ENCODE data around the gene SLAIN1.
A peak's percentile ranks its signal among the peaks of the same experiment; 100 is the strongest.
"Not testable (repeated sequence)": the region's sequence is repeated elsewhere in the genome, so short reads cannot be mapped to it uniquely, and the experiment has no call there.

Gene SLAIN1

DNA sequence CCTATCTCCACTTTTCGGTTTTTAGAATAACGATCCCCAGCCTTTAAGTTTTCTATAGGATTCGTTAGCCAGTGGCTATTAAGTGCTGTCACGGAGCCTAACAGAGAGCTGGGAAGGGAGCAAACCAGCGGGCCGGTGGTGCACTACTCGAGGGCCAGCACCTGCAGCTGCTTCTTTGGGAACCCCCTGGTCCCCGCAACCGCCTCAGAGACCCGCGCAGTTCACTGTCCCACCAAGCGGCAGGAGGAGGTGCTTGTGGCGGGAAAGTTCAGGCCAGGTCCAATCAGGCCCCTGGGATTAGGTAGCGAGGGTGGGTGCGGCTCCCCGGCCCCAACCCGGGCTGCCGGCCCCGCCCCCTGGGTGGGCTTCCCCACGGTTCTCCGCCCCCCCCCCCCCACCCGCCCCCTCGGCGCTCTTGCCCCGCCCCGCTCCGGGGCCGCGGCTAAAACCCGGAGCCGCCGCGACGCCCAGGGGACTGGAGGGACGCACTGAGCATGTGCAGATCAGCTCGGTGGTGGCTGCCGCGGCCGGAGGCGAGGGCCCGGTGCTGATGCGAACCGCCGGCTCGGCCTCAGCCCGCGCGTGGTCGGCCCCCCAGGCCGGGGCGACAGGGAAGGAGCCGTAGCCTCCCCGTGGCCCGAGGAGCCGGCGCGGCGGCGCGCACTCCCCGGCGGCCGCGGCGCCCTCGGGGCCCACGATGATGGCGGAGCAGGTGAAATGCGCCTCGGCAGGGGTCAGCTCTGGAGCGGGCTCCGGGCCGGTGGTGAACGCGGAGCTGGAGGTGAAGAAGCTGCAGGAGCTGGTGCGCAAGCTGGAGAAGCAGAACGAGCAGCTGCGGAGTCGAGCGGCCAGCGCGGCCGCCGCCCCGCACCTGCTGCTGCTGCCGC lies at the start of gene SLAIN1:
Gene SLAIN1 (plus strand): TSS at position 471 of the 887 bp plus-strand sequence. CDS start 227 bp downstream, at position 698.
- no peaks in the 10 kb centered on the region for H3K27me3 Mint-ChIP-seq

DNA sequence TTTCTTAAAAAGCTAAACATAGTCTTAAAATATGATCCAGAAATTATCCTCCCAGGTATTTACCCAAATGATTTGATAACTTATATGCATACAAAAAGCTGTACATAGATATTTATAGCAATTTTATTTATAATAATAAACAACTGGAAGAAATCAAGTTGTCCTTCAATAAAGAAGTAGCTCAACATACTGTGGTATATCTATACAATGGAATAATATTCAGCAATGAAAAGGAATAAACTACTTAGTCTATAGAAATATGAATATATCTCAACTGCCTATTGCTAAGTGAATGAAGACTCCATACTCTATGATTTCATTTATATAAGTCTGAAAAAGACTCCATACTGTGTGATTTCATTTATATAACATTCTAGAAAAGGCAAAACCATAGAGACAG lies 47.1 kb upstream of the SLAIN1 start:
- Mint-ChIP-seq H3K27ac (no peak overlapping the region), H3K27me3 (peaks cover 2% of the 10 kb centered on the region), H3K4me1 (ENCODE audit: low read depth) (no peaks in the 10 kb centered on the region), H3K4me3 (no peak overlapping the region), H3K36me3 (peaks cover 5% of the 10 kb centered on the region), H3K9me3 (ENCODE audit: low read depth) (peaks cover 8% of the 10 kb centered on the region)

More for the DNA sequence above, at the start of gene SLAIN1:
- H3K9me3 Mint-ChIP-seq (ENCODE audit: low read depth), result no peaks in the 10 kb centered on the region
- peak within 1 kb of the TSS; percentile 99 for H3K4me3 Mint-ChIP-seq
- peak within 1 kb of the TSS; percentile 46 for H3K27ac Mint-ChIP-seq
- no peaks in the 10 kb centered on the region for H3K36me3 Mint-ChIP-seq
- peaks cover 44% of the 10 kb centered on the region for H3K4me1 Mint-ChIP-seq (ENCODE audit: low read depth)

DNA sequence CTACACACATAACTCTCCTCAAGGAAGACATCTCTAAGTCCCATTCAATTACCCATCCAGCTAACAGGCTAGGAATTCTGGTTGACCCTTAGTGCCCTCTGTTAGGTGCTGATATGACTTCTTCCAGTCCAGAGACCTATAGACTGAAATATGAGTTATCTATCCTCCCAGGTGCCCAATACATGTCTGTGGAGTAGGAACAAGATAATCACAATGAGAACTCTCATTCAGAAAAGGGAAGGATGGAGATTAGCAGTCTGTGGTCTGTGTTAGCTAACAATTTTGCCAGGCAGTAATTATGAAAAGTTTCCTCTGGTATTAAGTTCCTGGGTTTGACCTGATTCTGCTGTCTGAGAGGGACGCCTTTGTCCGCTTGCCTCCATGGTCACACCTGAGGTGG lies 44.2 kb upstream of the SLAIN1 start:
- H3K36me3 Mint-ChIP-seq, result peaks cover 5% of the 10 kb centered on the region
- H3K9me3 Mint-ChIP-seq (ENCODE audit: low read depth), result peaks cover 8% of the 10 kb centered on the region
- no peak overlapping the region for H3K4me3 Mint-ChIP-seq
- H3K27me3 Mint-ChIP-seq, result peaks cover 2% of the 10 kb centered on the region
- no peaks in the 10 kb centered on the region for H3K4me1 Mint-ChIP-seq (ENCODE audit: low read depth)
- H3K27ac Mint-ChIP-seq, result no peak overlapping the region

DNA sequence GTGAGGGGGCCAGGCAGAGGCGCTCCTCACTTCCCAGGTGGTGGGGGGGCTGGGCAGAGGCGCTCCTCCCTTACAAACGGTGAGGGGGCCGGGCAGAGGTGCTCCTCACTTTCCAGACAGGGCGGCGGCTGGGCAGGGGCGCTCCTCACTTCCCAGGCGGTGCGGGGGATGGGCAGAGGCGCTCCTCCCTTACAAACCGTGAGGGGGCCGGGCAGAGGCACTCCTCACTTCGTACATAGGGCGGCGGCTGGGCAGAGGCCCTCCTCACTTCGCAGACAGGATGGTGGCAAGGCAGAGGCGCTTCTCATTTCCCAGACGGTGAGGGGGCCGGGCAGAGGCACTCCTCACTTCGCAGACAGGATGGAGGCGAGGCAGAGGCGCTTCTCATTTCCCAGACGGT lies 37.5 kb upstream of the SLAIN1 start:
- not testable (repeated sequence) for H3K27me3 Mint-ChIP-seq; H3K27ac Mint-ChIP-seq; H3K4me1 Mint-ChIP-seq (ENCODE audit: low read depth); H3K36me3 Mint-ChIP-seq; H3K9me3 Mint-ChIP-seq (ENCODE audit: low read depth); H3K4me3 Mint-ChIP-seq

DNA sequence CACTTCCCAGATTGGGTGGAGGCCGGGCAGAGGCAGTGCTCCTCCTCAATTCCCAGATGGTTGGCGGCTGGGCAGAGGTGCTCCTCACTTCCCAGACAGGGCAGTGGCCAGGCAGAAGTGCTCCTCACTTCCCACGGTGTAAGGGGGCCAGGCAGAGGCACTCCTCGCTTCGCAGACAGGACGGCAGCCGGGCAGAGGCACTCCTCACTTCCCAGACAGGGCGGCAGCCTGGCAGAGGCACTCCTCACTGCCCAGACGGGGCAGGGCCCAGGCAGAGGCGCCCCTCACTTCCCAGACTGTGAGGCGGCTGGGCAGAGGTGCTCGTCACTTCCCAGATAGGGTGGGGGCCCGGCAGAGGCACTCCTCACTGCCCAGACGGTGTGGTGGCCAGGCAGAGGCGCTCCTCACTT lies 36.6 kb upstream of the SLAIN1 start:
- Mint-ChIP-seq H3K36me3 (no peaks in the 10 kb centered on the region), H3K4me1 (ENCODE audit: low read depth) (no peaks in the 10 kb centered on the region), H3K27me3 (no peaks in the 10 kb centered on the region), H3K9me3 (ENCODE audit: low read depth) (no peaks in the 10 kb centered on the region), H3K27ac (no peak overlapping the region), H3K4me3 (no peak overlapping the region)

DNA sequence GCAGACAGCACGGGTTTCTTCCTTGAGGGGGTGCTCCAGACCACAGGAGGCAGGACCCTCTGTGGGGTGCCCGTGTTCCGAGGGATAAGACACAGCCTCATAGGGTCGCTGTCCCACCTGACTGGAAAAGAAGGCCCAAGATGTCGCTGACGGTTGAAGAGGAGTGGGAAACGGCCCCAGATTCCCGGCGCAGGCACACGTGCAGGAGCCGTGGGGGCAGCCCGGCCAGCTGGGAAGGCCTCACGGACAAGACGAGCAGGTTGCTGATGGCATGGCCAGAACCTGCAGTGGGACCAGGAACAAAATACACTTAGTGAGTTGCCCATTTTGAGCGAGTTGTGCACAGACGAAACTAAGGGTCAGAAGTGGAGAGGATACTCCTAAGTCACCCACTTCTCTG lies 35.2 kb upstream of the SLAIN1 start:
- not testable (repeated sequence) for H3K27ac Mint-ChIP-seq; H3K4me3 Mint-ChIP-seq; H3K9me3 Mint-ChIP-seq (ENCODE audit: low read depth); H3K4me1 Mint-ChIP-seq (ENCODE audit: low read depth); H3K27me3 Mint-ChIP-seq; H3K36me3 Mint-ChIP-seq

DNA sequence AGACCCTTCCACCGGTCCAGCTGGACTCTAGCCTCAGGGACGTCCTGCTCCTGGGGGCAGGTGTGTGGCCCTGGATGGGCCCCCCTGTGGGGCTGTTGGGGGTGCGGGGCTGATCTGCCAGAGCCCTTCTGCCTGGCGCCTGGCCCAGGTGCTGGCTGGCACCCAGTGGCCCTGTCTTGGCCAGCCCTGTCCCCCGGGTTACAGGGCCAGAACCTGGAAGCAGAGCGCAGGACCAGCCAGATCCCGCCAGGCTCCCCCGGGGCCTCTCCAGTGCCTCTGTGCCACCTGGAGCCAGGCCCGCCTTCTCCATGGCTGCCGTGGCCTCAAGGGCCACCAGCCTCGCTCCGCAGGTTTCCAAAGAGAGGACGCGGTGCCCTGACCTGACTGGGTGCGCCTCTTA lies 34.7 kb upstream of the SLAIN1 start:
- H3K4me1 Mint-ChIP-seq (ENCODE audit: low read depth); H3K27me3 Mint-ChIP-seq; H3K36me3 Mint-ChIP-seq; H3K9me3 Mint-ChIP-seq (ENCODE audit: low read depth); H3K4me3 Mint-ChIP-seq; H3K27ac Mint-ChIP-seq: not testable (repeated sequence)

DNA sequence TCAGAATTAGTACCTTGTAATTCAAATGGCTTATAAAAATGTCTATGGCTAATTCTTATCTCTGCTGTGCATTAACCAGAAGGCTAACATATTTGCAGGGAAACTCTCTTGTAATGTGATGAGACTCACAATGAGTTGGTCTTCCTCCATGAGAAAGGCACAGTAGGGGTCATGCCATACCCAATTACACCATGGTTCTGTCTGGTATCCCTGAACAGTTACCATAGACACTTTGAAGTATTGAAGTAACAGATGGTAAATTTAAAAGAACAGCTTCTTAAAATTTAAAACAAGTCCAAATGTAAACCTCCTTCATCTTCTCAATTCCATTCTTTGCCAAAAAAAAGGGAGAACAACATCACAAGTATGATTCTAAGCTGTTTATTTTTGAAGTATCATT lies 22.6 kb upstream of the SLAIN1 start:
- no peaks in the 10 kb centered on the region for H3K36me3 Mint-ChIP-seq
- no peaks in the 10 kb centered on the region for H3K4me1 Mint-ChIP-seq (ENCODE audit: low read depth)
- H3K9me3 Mint-ChIP-seq (ENCODE audit: low read depth), result no peaks in the 10 kb centered on the region
- no peak overlapping the region for H3K27ac Mint-ChIP-seq
- no peak overlapping the region for H3K4me3 Mint-ChIP-seq
- H3K27me3 Mint-ChIP-seq, result peaks cover 25% of the 10 kb centered on the region

DNA sequence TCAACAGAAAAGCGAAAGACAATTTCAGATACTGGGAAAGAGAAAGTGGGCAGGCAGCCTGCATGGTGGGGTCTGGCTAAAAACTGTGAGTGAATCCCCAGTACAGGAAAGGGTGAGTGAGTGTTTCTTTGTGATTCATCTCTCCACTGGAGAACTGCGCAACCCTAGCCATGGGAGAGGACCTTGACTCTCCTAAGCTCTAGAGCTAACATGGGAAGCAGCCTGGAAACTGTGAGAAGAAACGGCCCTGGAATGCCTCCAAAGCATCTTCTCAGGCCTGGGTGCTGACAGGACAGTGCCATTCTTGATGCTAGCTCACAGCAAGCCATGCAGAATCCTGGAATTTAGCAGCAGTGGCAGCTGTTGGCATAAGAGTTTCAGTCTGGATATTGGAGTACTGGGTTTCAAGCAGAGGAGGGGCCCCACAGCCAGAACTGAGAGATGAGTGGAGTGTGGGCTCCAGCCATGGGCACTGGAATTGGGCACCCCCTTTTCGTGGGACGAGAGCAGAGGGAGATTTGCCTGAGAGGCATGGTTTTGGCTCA lies 18.7 kb upstream of the SLAIN1 start:
- no peaks in the 10 kb centered on the region for H3K4me1 Mint-ChIP-seq (ENCODE audit: low read depth)
- no peak overlapping the region for H3K27ac Mint-ChIP-seq
- peaks cover 15% of the 10 kb centered on the region for H3K27me3 Mint-ChIP-seq
- H3K4me3 Mint-ChIP-seq, result no peak overlapping the region
- H3K36me3 Mint-ChIP-seq, result no peaks in the 10 kb centered on the region
- no peaks in the 10 kb centered on the region for H3K9me3 Mint-ChIP-seq (ENCODE audit: low read depth)

DNA sequence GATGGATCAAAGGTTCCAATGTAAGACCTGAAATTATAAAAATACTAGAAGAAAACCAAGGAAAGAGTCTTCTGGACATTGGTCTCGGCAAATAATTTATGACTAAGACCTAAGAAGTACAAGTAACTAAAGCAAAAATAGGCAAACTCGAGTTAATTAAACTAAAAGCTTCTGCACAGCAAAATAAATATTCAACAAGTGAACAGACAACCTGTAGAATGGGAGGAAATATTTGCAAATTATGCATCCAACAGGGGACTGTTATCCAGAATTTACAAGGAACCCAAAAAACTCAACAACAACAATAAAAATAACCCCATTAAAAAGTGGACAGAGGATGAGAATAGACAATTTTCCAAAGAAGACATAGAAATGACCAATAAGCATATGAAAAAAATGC lies 9.7 kb upstream of the SLAIN1 start:
- no peaks in the 10 kb centered on the region for H3K9me3 Mint-ChIP-seq (ENCODE audit: low read depth)

DNA sequence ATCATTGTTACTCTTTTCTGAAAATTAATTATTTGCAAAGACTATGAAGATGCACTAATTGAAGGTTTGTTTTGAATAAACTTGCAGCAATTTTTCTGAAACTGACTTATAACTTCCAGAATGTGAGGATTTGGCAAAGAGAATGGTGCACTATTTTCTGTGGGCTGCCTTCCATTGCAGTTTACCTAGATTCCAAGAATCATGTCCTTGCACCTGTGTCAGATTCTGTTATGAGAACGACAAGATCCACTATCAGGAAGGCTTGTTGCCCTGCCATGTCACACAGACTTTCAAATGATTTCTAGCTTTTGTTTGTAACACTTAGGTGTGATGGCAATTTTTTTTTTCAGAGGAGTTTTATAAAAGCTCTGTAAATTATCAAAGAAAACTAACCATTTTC lies 5.6 kb upstream of the SLAIN1 start:
- H3K27ac Mint-ChIP-seq, result no peak overlapping the region

More for the DNA sequence above, 9.7 kb upstream of the SLAIN1 start:
- H3K27ac Mint-ChIP-seq, result no peak overlapping the region
- no peak overlapping the region for H3K4me3 Mint-ChIP-seq
- H3K4me1 Mint-ChIP-seq (ENCODE audit: low read depth), result no peaks in the 10 kb centered on the region
- no peaks in the 10 kb centered on the region for H3K27me3 Mint-ChIP-seq
- peaks cover 6% of the 10 kb centered on the region for H3K36me3 Mint-ChIP-seq

DNA sequence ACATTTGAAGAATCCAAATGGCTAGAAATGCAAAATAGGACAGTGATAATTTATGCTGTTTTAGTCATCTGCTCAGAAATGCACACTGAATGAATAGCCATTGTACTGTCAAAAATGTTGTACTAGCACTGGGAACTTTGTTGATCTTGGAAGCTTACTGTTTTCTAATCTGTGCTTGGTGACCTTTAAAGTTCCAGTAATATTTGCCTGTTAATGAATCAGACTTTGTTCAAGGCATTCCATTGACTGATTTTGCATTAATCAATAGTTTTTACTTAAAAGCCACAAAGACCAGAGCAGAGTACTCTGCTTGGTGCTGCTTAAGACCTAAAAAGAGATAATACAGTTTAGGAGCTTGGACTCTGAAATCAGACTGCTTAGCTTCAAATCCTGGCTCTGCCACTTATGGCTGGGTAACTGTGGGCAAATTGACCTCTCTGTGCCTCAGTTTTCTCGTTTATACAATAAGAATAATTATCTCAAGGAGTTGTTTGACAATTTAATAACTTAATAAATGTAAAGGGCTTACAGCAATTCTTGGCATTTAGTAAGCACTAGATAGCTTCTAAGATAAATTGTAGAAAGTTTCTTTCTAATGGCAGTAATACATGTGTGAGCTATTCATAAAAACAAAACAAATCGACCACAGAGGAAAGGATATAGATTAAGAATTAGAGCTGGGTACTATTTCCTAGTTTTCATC lies 4.6 kb upstream of the SLAIN1 start:
- Mint-ChIP-seq H3K27ac (no peak overlapping the region), H3K4me3 (no peak overlapping the region)

More for the DNA sequence above, 5.6 kb upstream of the SLAIN1 start:
- no peaks in the 10 kb centered on the region for H3K9me3 Mint-ChIP-seq (ENCODE audit: low read depth)
- H3K4me1 Mint-ChIP-seq (ENCODE audit: low read depth), result peaks cover 14% of the 10 kb centered on the region
- no peak overlapping the region for H3K4me3 Mint-ChIP-seq
- no peaks in the 10 kb centered on the region for H3K27me3 Mint-ChIP-seq
- no peaks in the 10 kb centered on the region for H3K36me3 Mint-ChIP-seq

DNA sequence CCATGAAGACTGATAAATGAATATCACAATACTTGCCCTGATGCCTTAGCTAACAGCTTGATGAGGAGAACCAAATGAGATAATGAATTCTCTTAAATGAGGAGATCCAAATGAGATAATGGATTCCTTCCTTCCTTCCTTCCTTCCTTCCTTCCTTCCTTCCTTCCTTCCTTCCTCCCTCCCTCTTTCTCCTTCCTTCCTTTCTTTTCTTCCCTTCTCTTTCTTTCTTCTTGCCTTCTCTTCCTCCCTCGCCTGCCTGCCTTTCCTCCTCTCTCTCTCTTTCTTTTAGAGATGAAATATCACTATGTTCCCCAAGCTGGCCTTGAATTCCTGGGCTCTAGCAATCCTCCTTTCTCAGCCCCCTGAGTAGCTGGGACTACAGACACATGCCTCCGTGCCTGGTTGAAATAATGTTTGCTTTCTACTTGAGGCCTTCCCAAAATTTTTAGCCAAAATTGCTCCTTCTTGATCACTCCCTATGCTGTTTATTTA lies 4.0 kb upstream of the SLAIN1 start:
- H3K9me3 Mint-ChIP-seq (ENCODE audit: low read depth), result no peaks in the 10 kb centered on the region
- no peak overlapping the region for H3K4me3 Mint-ChIP-seq
- no peaks in the 10 kb centered on the region for H3K36me3 Mint-ChIP-seq
- H3K27ac Mint-ChIP-seq, result no peak overlapping the region
- H3K27me3 Mint-ChIP-seq, result no peaks in the 10 kb centered on the region
- peaks cover 18% of the 10 kb centered on the region for H3K4me1 Mint-ChIP-seq (ENCODE audit: low read depth)

More for the DNA sequence above, 4.6 kb upstream of the SLAIN1 start:
- Mint-ChIP-seq H3K27me3 (no peaks in the 10 kb centered on the region), H3K4me1 (ENCODE audit: low read depth) (peaks cover 18% of the 10 kb centered on the region), H3K36me3 (no peaks in the 10 kb centered on the region), H3K9me3 (ENCODE audit: low read depth) (no peaks in the 10 kb centered on the region)

DNA sequence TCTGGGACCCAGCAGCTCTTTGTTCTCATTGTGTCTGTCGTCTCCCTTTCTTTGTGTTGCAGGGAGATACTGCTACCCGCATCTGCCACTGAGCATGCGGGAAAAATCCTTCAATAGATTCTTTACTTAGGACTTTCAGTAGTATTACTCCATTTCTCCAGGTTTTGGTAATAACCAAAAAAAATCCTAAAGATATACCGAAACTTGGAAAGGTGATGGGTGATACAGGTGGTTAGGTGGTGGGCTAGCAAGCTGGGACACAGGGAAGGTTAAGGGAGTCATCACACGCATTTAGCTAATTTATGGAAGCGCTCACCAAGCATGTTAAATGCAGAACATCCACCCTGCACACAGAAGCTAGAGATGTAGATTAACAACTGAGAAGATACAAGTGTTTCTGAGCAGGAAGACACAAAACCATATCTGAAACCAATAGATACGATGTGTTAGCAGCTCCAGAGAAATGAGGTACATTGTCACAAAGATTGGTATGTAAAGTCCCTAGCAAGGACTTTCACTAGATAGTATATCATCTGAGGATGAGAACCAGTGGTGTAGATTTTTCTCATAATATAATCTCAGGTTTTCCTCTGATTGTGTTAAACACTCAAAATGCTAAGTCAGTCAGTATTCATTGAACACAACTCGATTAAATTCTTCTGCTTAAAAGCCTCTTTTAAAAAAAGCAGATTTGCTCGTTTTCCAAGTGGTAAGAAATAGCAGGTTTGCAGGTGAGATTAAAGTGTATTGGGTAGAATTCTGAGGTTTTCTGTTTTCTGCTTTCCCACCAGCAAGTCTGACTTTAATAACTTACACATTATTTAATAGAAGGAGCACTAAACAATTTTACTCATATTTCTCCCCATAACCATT lies 1.2 kb upstream of the SLAIN1 start:
- peak overlapping the region; percentile 89 for H3K4me3 Mint-ChIP-seq
- H3K36me3 Mint-ChIP-seq, result no peaks in the 10 kb centered on the region
- peak overlapping the region; percentile 41 for H3K27ac Mint-ChIP-seq
- H3K9me3 Mint-ChIP-seq (ENCODE audit: low read depth), result no peaks in the 10 kb centered on the region
- H3K27me3 Mint-ChIP-seq, result no peaks in the 10 kb centered on the region
- H3K4me1 Mint-ChIP-seq (ENCODE audit: low read depth), result peaks cover 39% of the 10 kb centered on the region

All from activated naive CD8-positive, alpha-beta T cell (primary cell).